HG02938 (cell line): Measurements from ENCODE around the gene ADH4.
"Not testable (repeated sequence)": the region's sequence is repeated elsewhere in the genome, so short reads cannot be mapped to it uniquely, and the experiment has no call there.

Source experiments
- ATAC-seq: cut with Tn5 transposase; IDR thresholded peaks from one replicate; pipeline ENCODE4 v1.9.1; 2021; ENCODE audit warnings: mild to moderate bottlenecking, moderate library complexity; ENCODE audit not compliant: unreplicated experiment

ADH4 gene

GRCh38 chr4:99135541-99136162 is 8.4 kb downstream of the ADH4 start:
- ATAC-seq = no peak

DNA sequence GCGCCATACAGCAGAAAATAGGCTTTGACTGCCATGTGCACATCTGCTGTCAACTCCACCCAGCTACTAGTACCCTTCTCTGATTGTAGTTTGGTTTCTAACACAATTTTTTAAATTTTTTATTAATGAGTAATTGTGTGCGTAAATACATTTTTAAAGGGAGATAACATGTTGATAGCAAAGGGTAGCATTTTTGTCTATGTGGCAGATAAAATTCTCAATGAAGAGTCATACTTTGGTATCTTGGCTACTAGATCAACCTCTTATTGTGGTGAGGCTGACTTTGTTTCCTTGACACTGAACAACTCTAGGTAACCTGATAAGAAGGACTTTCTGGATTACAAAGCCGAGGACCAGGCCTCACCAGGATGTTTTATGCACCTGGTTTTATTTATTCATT is 9.5 kb downstream of the ADH4 start:
- no peak for ATAC-seq

DNA sequence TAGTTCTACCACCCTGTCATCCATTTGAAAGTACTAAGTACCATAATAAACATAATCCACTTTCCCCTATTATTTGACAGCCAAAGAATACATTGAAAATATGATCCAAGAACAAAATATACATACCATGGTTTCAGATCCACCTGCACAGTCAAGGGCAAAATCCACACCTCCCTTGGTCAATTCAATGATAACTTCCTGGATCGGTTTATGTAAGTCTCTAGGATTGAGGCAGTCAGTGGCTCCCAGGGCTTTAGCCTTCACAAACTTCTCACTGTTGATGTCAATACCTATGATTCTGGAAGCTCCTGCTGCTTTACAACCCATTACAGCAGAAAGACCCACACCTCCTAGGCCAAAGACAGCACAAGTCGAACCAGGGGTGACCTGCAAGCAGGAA is 12.7 kb downstream of the ADH4 start:
- ATAC-seq = no peak

DNA sequence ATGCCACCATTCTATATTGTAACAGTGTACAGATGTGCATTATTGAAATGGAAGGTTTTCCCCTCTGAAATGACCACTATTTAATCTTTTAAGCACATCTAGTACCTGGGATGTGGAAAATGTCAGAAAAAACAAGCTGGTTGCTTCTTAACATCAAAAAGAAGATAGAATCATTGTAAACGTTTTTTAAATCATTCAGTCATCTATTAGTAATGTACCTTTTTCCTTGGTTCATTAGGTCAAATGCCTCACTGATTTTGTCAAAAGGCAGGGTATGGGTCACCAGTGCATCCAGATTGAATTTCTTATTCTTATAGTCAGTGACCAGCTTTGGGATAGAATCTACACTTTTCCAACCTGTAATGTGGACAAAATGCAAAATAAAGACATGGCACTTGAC is 17.7 kb downstream of the ADH4 start:
- no peak for ATAC-seq

- no peak for ATAC-seq
Observed at GRCh38 chr4:99121008-99121407, 23.1 kb downstream of the ADH4 start.

DNA sequence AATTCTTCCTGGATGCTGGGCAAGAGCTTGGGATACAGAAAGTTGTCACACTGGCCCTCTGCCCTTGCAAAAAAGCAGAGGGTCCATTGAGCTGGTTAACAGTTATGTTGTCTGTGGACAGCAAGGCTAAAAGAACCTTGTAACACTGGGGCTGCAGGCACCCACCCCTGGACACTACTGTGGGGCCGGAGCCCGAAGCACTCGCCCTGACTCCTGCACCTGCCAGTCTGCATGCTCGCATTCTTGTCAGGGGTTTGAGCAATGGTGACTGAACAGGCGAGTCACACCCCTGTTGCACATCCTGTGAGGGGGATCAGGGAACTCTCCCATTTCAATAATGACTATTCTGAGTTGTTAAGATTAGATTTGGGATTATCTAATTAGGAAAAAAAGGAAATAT is 23.6 kb downstream of the ADH4 start:
- no peak for ATAC-seq

DNA sequence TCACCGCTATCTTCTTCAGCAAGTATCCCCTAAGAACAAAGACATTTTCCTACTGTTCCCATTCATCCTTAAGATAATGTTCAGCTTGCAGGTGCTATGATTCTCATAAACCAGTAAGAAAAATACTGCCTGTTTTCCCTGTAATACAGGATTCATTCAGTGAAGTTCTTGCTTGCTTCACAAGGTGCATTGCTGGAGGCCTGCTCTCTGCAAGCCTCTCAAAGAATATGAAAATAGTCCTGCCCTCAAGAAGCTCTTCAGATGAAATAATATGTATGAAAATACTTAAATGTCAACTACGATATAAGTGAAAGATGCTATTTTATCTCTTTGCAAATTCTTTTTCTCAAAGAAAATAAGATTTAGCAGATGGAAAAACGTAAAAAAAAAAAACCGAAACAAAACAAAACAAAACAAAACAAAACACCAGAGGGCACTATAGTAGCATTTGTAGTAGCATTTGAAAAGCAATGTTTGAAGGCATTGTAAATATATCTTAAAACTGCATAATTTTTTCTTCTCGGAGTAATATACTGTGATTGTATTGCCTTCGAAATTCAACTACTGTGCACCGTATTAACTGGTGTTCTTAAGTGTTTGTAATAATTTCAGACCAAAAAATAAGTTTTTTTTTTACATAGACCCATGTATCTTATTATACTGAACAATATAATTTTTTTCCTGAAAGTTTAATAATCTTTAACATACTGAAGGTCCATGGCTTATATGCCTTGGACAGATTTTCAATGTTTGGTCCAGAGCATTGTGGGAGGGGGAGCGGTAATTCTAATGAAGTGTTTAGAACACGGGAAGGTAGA is 26.0 kb downstream of the ADH4 start:
- no peak for ATAC-seq

DNA sequence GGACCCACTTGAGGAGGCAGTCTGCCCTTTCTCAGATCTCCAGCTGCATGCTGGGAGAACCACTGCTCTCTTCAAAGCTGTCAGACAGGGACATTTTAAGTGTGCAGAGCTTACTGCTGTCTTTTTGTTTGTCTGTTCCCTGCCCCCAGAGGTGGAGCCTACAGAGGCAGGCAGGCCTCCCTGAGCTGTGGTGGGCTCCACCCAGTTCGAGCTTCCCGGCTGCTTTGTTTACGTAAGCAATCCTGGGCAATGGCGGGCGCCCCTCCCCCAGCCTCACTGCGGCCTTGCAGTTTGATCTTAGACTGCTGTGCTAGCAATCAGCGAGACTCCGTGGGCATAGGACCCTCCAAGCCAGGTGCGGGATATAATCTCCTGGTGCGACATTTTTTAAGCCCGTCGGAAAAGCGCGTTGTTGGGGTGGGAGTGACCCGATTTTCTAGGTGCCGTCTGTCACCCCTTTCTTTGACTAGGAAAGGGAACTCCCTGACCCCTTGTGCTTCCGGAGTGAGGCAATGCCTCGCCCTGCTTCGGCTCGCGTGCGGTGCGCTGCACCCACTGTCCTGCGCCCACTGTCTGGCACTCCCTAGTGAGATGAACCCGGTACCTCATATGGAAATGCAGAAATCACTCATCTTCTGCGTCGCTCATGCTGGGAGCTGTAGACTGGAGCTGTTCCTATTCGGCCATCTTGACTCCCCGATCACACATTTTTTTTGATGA is 26.8 kb downstream of the ADH4 start:
- not testable (repeated sequence) for ATAC-seq

DNA sequence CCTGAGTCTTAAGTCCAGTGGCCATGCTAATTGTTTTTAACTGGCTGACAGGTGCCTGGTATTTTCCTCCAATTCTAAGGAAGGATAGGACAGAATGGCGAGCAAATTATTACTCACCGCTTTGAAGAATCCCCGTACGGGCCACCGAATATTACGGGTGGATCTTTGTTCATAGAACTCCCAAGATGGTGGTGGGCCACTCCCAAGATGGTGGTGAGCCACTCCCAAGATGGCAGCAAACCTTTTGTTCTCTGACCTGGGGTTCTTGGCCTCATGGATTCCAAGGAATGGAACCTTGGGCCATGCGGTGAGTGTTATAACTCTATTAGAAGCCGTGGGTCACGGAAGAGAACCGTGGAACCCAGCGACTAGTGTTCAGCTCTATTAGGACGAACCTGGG is 34.8 kb downstream of the ADH4 start:
- ATAC-seq = not testable (repeated sequence)

- no peak for ATAC-seq
Observed at GRCh38 chr4:99104153-99104552, 39.9 kb downstream of the ADH4 start.

DNA sequence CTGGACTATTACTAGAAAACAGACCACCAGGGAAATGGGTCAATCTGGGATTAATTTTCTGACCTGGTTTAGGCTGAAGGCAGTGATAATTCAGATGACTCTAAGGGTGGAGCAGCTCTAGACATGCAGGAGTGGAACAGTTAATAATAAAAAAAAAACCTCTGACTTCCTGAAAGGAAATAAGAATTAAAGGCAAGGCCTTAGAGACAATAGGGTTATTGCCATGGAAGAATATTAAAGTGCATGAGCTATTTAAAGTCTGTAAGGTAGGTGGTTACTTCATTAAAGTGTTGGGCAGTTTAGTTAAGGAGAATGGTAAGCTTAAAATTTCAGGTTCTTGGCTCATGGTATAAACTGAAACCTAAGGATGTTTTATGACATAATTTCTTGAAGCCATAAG is 40.9 kb downstream of the ADH4 start:
- ATAC-seq = no peak

- ATAC-seq = no peak
Observed at GRCh38 chr4:99102634-99103033, 41.5 kb downstream of the ADH4 start.

DNA sequence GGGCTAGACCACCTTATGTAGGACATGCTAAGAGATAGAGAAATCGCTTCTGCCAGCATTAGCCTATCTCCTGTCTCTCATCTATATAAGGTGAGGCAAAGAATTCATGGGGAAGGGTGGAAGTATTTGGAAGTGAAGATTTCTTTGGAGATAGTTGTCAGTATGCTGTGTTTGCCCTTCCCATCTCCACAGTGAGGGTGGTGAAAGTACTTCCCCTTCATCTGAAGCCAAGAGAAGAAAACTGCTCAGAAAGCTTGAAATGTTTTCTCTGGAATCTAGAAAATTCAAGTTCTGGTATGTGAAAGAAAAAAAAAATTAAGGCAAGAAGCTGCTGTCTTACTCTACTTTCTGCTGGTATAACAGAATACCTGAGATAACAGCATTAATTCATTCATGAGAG is 43.2 kb downstream of the ADH4 start:
- ATAC-seq = no peak

- not testable (repeated sequence) for ATAC-seq
Observed at GRCh38 chr4:99099814-99100213, 44.3 kb downstream of the ADH4 start.

GRCh38 chr4:99099311-99099710 is 44.8 kb downstream of the ADH4 start:
- no peak for ATAC-seq

- ATAC-seq = not testable (repeated sequence)
Observed at GRCh38 chr4:99091841-99092240, 52.3 kb downstream of the ADH4 start.

DNA sequence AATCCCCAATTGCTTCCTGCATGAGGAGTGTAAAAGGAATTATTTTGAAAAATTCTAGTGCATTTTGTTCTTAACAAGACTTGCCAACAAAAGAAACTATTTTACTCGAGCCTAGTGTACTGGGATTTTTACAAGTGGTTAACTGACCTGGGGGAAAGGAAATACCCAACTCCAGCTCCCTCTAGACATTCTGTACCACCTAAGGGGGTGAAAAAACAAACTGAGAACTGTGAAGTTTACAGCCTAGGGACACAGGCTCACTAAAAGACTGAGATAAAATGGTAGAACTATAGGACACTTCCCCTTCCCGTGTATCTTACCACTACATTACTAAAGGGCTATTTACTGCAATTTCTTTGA is 52.9 kb downstream of the ADH4 start:
- no peak for ATAC-seq

- ATAC-seq = no peak
Observed at GRCh38 chr4:99090481-99091215, 53.4 kb downstream of the ADH4 start.

DNA sequence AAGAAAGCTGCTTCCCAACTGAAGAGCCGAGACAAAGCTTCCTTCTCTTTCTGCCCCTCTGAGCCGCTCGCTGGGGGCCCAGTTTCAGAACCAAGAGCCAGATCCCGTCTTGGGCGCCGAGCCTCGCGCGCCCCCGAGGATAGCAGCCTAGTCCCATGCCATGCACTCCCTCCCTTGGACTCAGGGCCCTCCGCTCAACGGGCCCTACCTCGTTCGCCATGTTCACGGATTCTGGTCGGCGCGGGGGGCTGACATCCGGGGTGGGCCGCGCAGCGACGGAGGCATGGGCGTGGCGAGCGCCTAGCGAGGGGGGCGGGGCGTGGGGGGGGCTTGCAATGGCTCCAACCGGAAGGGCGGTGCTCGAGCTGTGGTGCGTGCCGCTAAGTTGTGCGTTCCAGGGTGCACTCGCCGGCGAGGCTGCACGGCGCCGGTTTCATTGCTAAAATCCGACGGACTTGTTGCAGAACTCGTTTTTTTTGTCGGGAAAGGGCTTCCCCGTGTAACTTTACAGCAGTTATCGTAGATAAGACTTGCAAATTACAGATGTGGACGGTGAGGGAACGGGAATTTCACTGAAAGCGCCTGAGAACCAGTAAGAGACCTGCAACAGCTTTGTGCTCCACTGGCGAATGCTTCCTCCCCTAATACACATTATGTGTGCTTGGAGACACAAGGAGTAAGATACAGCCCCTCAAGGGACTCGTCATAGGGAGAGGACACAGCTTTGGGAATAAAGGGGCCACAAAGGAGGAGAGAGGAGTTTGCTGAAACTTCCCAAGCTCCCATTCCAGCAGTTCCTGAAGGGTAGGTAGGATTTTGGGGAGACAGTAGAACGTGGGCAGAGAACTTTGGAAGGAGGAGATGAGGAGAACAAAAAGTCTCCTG is 55.4 kb downstream of the ADH4 start, which contains the start of gene ADH5:
TSS of gene ADH5 (minus strand) at position 308 of the 885 bp plus-strand sequence. CDS start at position 220, 88 bp downstream.
- peak; percentile 90 for ATAC-seq

DNA sequence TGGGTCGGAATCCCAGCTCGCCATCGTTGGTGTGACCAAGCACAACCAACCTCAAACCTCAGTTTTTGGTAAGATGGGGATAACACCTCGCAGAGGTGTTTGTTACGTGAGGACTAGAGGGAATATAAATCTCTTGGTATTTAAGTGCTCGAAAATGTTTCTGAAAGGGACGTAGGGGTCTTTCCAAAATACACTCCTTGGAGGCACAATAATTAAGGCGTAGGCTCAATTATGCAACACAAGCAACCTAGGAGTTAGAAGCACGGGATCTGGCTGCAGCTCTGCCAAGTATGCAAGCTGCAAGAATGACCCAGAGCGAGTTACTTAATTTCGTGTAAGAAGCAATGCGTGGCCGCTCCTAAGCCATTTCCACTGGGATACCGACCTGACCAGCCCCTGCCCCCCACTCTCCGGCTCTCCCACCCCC is 56.1 kb downstream of the ADH4 start:
- ATAC-seq = peak; percentile 30
